HG03342 (cell line): Measurements from ENCODE around the gene DNAJB5.

ENCODE experiments used
- ATAC-seq: cut with Tn5 transposase; IDR thresholded peaks from one replicate; pipeline ENCODE4 v1.9.1; 2021; ENCODE audit warnings: mild to moderate bottlenecking, moderate library complexity; ENCODE audit not compliant: unreplicated experiment

The DNAJB5 gene

GRCh38 chr9:34983209-34983608 is 6.3 kb upstream of the DNAJB5 start:
- ATAC-seq = peak; percentile 57

DNA sequence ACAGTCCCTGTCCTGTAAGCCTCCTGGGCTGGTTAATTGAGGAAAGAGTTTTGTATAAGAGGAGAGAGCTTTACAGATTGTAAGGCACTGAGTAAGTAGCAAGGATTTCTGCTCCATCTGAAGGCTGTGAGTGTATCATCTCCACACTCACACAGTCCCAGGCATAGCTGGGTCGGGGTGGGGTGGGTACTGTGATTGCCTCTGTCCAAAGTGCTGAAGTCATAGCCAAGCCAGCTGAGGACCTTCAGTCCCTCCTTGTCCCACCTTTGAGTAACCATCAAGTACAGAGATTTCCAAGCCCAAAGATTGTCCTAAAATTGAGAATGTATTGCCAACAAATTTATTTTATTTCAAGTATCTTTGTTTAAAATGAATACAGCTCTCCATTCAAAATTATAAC is 5.5 kb upstream of the DNAJB5 start:
- ATAC-seq = no peak

DNA sequence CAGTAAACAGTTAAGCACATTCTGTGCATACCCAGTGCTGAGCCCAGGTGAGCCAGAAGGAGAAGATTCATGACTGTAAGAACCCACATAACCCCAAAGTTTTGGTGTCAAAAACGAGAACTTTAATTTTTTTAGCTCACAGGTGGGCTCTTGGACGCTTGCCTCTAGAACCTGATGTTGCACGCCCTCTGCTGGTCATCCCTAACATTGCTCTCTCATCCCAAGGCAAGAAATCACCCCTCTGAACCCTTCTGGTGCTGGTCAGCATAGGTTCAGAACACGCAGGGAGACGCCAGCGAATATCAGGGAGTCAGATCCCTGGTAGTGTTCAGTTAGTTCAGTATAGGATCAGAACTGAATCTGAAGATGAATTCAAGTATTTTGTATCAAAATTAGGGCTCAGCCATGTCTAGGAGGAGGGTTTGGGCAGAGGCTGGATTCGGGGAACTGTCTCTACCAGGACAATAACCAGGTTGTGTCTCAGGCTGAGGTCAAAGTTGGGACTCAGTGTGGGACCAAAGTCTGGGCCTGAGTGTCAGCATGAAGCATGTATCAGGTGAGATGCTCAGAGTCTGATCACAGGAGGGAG is 4.1 kb upstream of the DNAJB5 start:
- no peak for ATAC-seq

DNA sequence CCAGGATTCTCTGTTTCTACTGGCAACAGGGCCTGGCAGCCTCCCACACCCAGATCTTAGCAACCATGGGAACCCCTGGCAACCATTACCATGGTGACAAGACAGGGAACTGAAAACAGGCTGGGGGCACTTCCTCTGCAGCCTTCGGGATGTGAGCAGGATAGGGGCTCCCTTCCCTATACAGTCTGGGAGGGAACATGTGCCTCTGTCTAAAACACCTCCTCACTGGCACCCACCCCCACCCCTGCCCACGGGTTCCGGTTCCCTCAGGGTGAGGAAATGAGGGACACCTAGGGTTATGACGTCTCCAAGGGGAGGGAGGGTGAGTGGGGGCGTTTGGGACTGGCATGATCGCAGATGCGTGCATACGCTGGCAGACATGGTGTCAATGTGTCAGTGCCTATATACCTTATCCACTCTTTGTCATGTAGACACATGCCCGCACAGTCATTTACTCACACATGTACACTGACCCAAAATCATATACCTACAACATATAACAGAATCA is 3.0 kb upstream of the DNAJB5 start:
- no peak for ATAC-seq

- ATAC-seq = no peak
These were observed 2.2 kb upstream of the DNAJB5 start for GRCh38 chr9:34987160-34987901.

DNA sequence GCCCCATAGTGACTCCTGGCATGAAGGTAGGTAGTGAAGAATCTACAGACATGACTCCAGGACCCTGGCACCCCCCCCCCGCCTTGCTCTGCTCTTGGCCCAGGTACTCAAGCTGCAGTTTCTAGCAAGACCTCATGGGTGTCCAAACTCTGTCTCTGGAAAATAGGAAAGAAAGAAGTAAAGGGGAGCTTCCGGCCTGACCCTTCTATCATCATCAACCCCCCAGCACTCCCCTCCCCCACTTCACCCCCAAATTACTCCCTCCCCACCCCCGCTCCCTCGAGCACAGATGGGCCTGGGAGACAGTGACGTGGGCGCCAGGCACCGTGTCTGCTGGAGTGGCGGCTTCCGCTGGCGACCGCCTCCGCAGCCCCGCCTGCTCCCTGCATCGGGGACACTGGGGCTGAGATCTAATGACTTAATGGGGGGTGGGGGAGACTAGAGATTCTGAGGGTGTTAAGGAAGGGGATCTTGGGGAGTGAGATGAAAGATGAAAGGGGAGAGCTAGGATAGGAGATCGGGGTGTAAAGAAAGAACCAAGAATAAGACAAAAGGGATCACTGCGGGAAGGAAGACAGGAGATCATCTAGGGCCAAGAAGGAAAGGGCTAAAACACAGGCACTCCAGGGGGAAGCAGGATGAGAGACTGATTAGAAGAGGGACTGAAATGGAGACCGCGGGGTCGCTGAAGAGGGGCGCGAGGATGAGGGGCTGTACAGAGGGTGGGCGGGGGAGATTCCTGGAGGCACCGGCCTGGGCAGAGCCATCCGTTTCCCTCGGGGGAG is 1.1 kb upstream of the DNAJB5 start:
- no peak for ATAC-seq

GRCh38 chr9:34989946-34990635 is 546 bp downstream of the DNAJB5 start:
- no peak for ATAC-seq

GRCh38 chr9:34990908-34991606 is 1.5 kb downstream of the DNAJB5 start:
- ATAC-seq = no peak

DNA sequence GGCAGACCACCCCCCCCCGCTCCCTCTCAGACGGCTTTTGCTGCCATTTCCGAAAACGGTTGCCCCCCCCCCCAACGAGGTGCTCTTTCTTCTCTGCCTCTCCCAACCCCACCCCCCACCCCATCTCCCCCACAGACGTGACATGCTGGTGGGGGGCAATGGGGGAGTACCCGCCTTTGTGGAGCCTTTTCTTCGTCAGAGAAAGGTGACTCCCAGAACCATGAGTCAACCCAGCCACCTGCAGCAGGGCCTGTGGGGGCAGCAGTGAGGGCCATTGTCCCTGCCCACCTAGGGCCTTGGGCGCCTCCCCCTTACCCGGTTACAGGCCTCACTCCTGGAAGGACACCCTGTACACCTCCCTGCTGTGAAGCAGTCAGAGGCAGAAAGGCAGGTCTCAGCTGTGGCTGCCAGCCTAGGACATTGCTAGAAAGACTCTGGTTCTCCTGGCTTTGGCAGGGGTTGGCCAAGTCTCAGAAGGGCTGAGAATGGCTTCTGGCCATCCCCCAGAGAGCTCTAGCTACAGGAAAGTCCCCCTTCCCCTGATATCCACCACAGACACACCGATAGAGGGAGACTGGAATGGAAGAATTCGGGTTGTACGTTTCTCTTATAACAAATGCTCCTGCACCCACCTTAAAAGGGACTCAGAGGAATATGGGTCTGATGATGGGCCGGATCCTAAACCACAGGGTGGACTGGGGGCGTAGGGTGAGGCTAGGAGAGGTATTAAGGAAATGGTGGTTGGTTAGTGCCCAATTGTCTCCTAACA is 2.2 kb downstream of the DNAJB5 start:
- ATAC-seq = no peak

DNA sequence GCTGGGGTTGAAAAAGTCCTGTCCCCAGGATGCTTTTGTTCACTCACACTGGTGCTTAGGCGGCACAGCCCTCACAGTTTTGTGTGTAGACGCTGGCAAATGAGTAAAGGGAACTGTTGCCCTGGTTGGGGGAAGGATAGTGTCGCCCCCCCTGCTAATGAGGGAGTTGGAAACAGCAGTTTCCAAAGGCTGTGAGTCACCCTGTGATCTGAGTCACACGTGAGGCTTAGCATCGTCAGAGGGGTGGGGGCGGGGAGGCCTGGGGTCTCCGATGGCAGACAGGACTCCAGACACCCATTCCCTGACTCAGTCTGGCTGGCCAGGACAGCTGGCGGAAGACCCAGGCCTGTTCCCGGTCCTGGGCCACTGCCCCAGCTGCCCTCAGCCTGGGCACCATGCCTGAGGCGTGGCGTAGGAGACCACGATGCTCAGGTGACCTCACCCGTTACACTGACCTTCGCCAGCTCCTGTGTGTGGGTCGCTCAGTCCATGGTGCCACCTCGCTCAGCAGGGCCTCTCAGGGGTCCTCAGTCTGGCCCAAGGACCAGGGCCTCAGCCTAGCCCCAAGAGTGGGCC is 2.9 kb downstream of the DNAJB5 start:
- no peak for ATAC-seq

DNA sequence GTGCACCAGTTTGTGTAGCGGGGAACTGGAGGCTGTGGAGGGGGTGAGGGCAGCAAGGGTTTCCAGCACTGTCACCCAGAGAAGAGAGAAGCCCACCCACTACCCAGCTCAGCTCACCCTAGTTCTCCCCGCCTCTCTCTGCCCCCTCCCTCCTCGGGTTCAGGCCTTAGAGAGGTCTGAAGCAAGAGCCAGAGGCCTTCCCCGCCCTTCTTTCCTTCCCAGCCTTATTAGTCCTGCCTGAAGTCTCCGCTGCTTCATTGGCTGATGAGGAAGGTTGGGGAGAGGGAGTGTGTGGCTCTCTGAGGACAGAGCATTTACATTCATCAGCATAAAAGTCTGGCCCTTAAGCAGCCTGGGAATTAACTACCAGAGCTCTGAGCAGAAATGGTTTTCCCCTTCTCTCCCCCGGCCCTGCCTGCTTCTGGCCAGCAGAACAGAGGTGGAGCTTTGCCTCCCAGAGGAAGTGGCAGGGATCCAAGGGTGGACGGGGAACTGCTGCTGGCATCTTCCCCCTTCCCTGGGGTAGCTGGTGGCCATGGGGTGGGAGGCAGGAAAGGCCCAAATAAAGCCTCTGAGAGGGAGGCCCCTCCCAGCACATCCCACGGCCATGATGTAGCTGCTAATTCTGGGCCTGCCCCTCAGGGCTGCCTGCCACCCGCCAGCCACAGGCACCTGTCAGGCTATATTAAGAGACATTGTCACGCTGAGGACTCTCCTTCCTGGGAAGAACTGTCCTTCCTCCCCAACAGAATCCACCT is 4.1 kb downstream of the DNAJB5 start:
- ATAC-seq = no peak

- ATAC-seq = no peak
These were observed 4.8 kb downstream of the DNAJB5 start for GRCh38 chr9:34994260-34994899.

DNA sequence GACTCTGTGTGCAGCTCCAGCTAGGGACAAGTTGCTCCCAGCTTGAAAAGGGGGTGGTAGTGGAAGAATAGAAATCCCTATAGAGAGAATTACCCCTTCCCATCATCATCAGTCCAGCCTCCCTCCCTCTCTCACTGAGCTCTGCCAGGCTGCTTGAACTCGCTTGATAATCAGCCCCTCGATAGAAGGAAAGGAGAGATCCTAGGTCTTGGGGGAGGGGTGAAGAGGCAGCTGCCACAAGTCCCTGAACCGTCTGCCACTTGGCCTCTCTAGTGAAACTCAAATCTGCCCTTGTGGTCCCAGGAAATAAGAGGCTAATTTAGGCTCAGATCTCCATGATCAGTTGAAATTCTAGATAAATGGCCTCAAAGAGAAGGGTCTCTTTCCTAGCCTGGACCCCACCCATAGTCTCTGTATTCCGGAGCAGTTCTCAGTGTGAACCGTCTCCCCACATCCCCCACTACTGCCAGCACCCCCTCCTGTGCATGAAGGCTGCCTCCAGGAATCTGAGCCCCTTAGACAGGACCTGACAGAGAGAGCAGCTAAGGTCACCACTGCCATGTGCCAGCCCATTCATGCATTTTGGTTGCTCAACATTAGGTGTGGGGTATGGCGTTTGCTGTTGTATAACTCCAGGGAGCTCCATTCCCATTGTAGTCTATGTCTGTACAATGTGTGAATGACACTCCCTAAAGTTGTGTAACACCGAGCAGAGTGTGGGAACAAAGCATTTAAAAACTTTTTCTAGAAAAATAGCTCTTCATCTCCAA is 5.5 kb downstream of the DNAJB5 start:
- no peak for ATAC-seq

GRCh38 chr9:34995670-34996060 is 6.1 kb downstream of the DNAJB5 start:
- no peak for ATAC-seq

DNA sequence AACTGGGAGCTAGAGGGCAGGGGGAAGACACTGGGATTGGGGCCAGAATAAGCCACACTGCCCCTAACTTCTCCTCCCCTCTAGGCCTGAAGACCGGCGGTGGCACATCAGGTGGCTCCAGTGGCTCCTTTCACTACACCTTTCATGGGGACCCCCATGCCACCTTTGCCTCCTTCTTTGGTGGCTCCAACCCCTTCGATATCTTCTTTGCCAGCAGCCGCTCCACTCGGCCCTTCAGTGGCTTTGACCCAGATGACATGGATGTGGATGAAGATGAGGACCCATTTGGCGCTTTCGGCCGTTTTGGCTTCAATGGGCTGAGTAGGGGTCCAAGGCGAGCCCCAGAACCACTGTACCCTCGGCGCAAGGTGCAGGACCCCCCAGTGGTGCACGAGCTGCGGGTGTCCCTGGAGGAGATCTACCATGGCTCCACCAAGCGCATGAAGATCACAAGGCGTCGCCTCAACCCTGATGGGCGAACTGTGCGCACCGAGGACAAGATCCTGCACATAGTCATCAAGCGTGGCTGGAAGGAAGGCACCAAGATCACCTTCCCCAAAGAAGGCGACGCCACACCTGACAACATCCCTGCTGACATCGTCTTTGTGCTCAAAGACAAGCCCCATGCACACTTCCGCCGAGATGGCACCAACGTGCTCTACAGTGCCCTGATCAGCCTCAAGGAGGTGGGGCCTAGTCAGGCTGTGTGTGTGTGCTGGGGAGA is 6.8 kb downstream of the DNAJB5 start:
- no peak for ATAC-seq

DNA sequence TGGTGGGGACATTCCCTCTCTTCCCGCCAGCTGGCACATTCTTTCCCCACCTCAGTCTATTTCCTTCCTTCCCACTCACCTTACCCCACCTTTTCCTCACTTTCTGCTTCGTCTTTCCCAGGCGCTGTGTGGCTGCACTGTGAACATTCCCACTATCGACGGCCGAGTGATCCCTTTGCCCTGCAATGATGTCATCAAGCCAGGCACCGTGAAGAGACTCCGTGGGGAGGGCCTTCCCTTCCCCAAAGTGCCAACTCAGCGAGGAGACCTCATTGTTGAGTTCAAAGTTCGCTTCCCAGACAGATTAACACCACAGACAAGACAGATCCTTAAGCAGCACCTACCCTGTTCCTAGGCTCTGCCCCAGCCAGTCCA is 7.3 kb downstream of the DNAJB5 start:
- ATAC-seq = no peak

DNA sequence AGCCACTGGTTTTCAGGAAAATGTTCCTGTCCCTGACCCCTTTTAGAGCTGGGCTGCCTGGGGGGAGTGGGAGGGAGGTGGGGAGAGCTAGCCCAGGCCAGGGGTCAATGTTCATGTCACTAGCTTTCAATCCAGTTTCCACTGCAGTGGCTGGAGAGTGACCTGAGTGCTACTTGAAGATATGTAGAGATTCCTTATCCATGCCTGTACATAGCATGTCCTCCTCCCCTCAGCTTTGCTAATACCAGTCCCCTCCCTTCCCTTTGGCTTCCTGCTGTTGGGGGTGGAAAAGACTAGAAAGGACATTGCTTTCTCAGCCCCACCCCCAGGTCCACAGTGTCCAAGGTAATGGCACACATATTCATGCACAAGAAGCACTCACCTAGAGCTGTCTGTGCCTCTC is 7.8 kb downstream of the DNAJB5 start:
- ATAC-seq = no peak
